Upper lobe of left lung (tissue), 6 donors: Measurements from ENCODE around the gene HPCAL1. TPM values are rescaled to one million over a fixed set of nuclear protein-coding genes. Genes with fewer than 3 reads are reported as not detected.

Experiments
- ATAC-seq, 2 donors: fragments of 200-7000 bp; cut with Tn5 transposase; one replicate each; pipeline ENCODE4 v1.9.1; 2022; ENCODE audit warnings: mild to moderate bottlenecking in 2 of 2, moderate library complexity in 2 of 2; ENCODE audit not compliant: low FRiP score in 2 of 2
- DNase-seq, 2 donors: peaks; one replicate each; pipeline ENCODE4 v3.0.0-alpha.2; 2019 to 2020
- H3K27ac ChIP-seq, 4 donors: fragments of 200-600 bp; sonication (generic); one replicate each; pipeline ENCODE4 v1.5.1; 2016 to 2019
- H3K27me3 ChIP-seq, 4 donors: fragments of 200-600 bp; sonication (generic); one replicate each; pipeline ENCODE4 v1.5.1; 2017 to 2019
- H3K36me3 ChIP-seq, 4 donors: fragments of 200-600 bp; sonication (generic); one replicate each; pipeline ENCODE4 v1.5.1; 2016 to 2019
- H3K4me1 ChIP-seq, 4 donors: fragments of 200-600 bp; sonication (generic); one replicate each; pipeline ENCODE4 v1.5.1; 2018 to 2019
- H3K4me3 ChIP-seq, 4 donors: fragments of 200-600 bp; sonication (generic); one replicate each; pipeline ENCODE4 v1.5.1; 2017 to 2019; ENCODE audit warnings: mild to moderate bottlenecking in 2 of 4, moderate library complexity in 1 of 4
- H3K9me3 ChIP-seq, 4 donors: fragments of 200-600 bp; sonication (generic); one replicate each; pipeline ENCODE4 v1.5.1; 2018 to 2019
- EP300 ChIP-seq, 4 donors: sonication (generic); formaldehyde crosslinking; IDR thresholded peaks; one replicate each; pipeline ENCODE4 v1.5.1; 2017; ENCODE audit warnings: antibody characterized with exemption in 4 of 4, control low read depth in 2 of 4
- POLR2A ChIP-seq, 4 donors: fragments of 450-650 bp; IDR thresholded peaks; one replicate each; pipeline ENCODE4 v1.5.1; 2016 to 2017; ENCODE audit warnings: antibody characterized with exemption in 4 of 4, mild to moderate bottlenecking in 2 of 4
- POLR2AphosphoS5 ChIP-seq, 2 donors: sonication (generic); formaldehyde crosslinking; IDR thresholded peaks; one replicate each; pipeline ENCODE4 v1.5.1; 2017; ENCODE audit warnings: antibody characterized with exemption in 2 of 2
- WGBS, 2 donors: methylation state at CpG; one replicate each; pipeline ENCODE4 v1.1.5; 2017 to 2018; 5-methylcytosine and 5-hydroxymethylcytosine counted together
- total RNA-seq, 6 donors: library from RNA; depleted of rRNA in 4 of 6; stranded (reverse); fragments of >200 nt in 4 of 6; gene quantifications; one replicate each; pipeline versions ENCODE4 v1.1.0 to v1.2.1, GENCODE V29; 2016 to 2021
- TF ChIP-seq, protein P1 (sequence below), 6 experiments: fragments of 450-650 bp in 4 of 6; fragments of 200-600 bp in 2 of 6; sonication (generic) in 2 of 6; IDR thresholded peaks; one replicate each; pipeline ENCODE4 v1.5.1; 2016 to 2019; ENCODE audit warnings: antibody characterized with exemption in 6 of 6
- donor health status: DM: no; HTN: no; CAD: no; lungs with moderate emphysema.
- donor health status: DM: no; HTN: yes; CAD: no; lungs with severe emphysema.

The HPCAL1 gene
- total RNA-seq, 6 donors from 2014 or later: 131 to 481 (median 261) TPM

DNA sequence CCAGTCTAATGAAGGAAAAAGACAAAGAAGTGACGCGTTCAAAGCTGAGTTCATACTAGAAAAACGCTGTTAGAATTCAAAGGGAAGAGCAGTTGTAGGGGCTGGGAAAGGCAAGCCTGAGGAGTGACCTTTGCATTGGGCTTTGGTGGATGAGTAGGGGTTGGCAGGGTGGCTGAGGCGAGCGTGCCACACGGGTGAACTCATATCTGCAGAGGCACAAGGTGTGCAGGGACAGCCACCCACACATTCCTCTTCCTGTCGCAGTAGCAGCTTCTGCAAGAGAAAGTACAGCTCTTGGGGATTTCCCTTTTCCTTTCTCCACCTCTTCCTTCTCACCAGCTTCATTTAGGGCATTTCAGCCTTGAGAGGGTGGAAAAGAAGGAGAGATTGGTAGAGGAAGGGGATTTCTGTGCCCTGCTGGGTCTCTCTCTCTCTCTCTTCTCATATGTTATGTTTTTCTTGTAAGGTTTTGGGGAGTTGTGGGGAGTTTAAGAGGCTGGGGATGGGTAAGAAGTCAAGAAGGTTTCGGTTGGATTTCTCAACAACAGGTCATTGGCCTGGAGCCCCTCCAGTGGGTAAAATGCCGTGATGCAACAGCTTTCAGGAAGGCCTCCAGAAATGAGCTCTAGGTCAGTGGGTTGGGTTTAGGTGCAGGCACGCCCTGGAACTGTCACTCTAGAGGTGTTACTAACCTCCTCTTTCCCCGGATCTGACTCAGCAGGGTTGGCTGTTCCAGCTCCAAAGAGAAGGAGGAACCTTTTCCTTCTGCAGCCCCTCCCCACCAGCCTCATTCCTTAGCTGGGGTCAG lies 105.3 kb downstream of the HPCAL1 start:
- Histone ChIP-seq H3K9me3 (no peaks in the 10 kb centered on the region), H3K36me3 (peaks cover 0 to 19% (median 12%) of the 10 kb centered on the region in 4 donors), H3K27me3 (no peaks in the 10 kb centered on the region), H3K27ac (peak overlapping the region; percentile 83 to 90 (median 87)), H3K4me3 (peak overlapping the region in 1 of 4 donors; percentile 24), H3K4me1 (peaks cover 54 to 64% (median 61%) of the 10 kb centered on the region in 4 donors)
- TF ChIP-seq, protein P1, sequence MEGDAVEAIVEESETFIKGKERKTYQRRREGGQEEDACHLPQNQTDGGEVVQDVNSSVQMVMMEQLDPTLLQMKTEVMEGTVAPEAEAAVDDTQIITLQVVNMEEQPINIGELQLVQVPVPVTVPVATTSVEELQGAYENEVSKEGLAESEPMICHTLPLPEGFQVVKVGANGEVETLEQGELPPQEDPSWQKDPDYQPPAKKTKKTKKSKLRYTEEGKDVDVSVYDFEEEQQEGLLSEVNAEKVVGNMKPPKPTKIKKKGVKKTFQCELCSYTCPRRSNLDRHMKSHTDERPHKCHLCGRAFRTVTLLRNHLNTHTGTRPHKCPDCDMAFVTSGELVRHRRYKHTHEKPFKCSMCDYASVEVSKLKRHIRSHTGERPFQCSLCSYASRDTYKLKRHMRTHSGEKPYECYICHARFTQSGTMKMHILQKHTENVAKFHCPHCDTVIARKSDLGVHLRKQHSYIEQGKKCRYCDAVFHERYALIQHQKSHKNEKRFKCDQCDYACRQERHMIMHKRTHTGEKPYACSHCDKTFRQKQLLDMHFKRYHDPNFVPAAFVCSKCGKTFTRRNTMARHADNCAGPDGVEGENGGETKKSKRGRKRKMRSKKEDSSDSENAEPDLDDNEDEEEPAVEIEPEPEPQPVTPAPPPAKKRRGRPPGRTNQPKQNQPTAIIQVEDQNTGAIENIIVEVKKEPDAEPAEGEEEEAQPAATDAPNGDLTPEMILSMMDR (IDR thresholded peaks at IDR 0.05): no peak
- TF ChIP-seq EP300 (IDR thresholded peaks at IDR 0.05) (peak in 2 of 4 donors; percentile 81 to 90), POLR2AphosphoS5 (IDR thresholded peaks at IDR 0.05) (peak; percentile 69 to 81), POLR2A (IDR thresholded peaks at IDR 0.05) (peak in 1 of 4 donors; percentile 10)
- ATAC-seq (peak; percentile 72 to 89), DNase-seq (peak in 1 of 2 donors; percentile 94)
- WGBS, 2 donors: 27 to 28% methylated on average over 11 of the region's 11 CpGs

DNA sequence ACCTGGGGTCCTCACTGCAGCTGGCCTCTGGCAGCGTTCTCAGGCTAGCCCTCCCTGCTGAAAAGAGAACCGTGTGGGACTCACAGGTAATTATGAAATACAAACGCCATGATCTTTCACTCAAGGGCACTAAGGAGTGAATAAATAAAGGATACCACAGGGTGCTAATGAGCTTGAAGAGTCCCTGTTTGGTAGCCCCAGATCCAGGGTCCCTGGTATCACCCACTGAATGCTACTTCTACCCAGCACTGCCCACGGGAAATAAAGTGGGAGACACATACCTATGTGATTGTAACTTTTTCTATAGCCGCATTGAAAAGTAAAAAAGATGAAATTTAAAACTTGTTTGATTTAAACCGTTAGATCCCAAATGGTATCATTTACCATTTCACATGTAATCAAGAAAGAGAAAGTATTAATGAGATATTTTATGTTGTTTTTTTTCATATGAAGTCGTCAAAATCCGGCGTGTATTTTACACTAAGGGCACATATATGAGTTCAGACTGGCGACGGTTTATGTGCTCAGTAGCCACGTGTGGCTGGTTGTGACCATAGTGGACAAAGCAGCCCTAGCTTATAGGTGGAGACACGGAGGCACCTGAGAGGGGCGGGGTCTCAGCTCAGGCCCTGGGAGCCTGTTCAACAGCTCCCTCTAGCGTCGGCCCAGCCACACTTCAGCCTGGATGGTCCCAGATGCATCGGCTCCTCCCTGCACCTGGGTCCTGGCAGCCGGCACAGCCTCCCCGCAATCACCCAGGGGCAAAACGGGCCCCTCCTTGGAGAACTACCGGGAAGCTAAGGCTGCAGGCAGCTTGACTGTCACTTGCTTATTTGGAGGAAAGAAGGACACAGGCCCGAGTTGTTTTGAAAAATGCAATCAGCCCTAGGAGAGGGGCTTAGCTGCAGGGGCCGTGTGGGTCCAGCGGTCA lies 106.2 kb downstream of the HPCAL1 start:
- Histone ChIP-seq H3K36me3 (peaks cover 0 to 19% (median 12%) of the 10 kb centered on the region in 4 donors), H3K27me3 (no peaks in the 10 kb centered on the region), H3K27ac (peak overlapping the region; percentile 83 to 90 (median 87)), H3K9me3 (no peaks in the 10 kb centered on the region), H3K4me3 (peak overlapping the region in 1 of 4 donors; percentile 24), H3K4me1 (peaks cover 57 to 61% (median 59%) of the 10 kb centered on the region in 4 donors)
- WGBS, 2 donors: 23 to 24% methylated on average over 23 of the region's 24 CpGs
- DNase-seq (peak; percentile 75 to 97), ATAC-seq (peak; percentile 89 to 91)
- TF ChIP-seq, protein P1 (IDR thresholded peaks at IDR 0.05): peak; percentile 96 to 98 (median 96)
- TF ChIP-seq POLR2AphosphoS5 (IDR thresholded peaks at IDR 0.05) (peak in 1 of 2 donors; percentile 67), POLR2A (IDR thresholded peaks at IDR 0.05) (no peak), EP300 (IDR thresholded peaks at IDR 0.05) (no peak)

DNA sequence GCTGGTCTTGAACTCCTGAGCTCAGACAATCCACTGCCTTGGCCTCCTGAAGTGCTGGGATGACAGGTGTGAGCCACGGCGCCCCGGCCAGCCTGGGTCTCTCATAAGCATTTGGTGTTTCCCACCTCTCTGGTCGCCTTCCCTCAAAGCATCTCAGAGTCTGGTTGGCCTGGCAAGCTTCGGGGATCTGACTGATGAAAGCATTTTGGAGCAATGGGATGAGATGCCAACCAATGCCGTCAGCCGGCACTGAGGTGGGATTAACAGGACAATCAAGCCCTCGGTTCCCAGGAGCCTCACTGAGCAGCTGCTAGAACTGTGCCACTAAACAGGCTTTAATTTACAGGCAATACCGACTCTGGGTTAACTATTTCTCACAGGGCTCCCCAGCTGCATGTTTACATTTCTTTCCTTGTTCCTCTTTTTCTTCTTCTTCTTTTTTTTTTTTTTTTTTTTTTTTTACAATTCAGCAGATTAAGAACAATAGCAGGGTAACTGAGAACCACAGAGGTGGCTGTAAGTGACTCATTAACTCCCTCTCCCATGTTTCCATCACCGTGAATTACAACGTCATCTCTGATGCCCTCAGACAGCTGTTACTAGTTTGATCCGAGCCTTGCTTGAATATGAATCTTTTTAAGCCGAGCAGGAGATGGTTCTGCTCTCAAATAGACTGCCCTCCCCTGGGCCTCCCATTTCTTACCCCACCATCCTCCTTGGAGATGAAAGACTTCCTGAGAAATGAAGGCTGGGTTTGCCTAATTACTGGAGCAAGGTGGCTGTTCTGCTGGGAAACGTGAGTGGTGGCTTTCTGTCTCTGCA lies 107.5 kb downstream of the HPCAL1 start:
- Histone ChIP-seq H3K27me3 (no peaks in the 10 kb centered on the region), H3K27ac (peak overlapping the region; percentile 79 to 88 (median 84)), H3K9me3 (no peaks in the 10 kb centered on the region), H3K4me1 (peaks cover 47 to 56% (median 53%) of the 10 kb centered on the region in 4 donors), H3K4me3 (no peak overlapping the region), H3K36me3 (peaks cover 0 to 19% (median 11%) of the 10 kb centered on the region in 4 donors)
- TF ChIP-seq POLR2AphosphoS5 (IDR thresholded peaks at IDR 0.05): no peak
- TF ChIP-seq, protein P1 (IDR thresholded peaks at IDR 0.05): no peak
- TF ChIP-seq POLR2A (IDR thresholded peaks at IDR 0.05): no peak
- no peak for TF ChIP-seq EP300 (IDR thresholded peaks at IDR 0.05)
- DNase-seq (peak in 1 of 2 donors; percentile 70), ATAC-seq (peak in 1 of 2 donors; percentile 54)
- WGBS, 2 donors: 59 to 75% methylated on average over 14 of the region's 14 CpGs

GRCh38 chr2:10410823-10411437 lies 108.2 kb downstream of the HPCAL1 start:
- DNase-seq: no peak
- ATAC-seq: no peak
- TF ChIP-seq POLR2AphosphoS5 (IDR thresholded peaks at IDR 0.05) (no peak), EP300 (IDR thresholded peaks at IDR 0.05) (no peak), POLR2A (IDR thresholded peaks at IDR 0.05) (no peak)
- TF ChIP-seq, protein P1 (IDR thresholded peaks at IDR 0.05): no peak
- peaks cover 39 to 49% (median 46%) of the 10 kb centered on the region in 4 donors for H3K4me1 ChIP-seq
- no peaks in the 10 kb centered on the region for H3K9me3 ChIP-seq
- WGBS, 2 donors: 74 to 76% methylated on average over 11 to 13 of the region's 13 CpGs
- H3K27me3 ChIP-seq: no peaks in the 10 kb centered on the region
- peak overlapping the region; percentile 59 to 86 (median 81) for H3K27ac ChIP-seq
- H3K36me3 ChIP-seq: peaks cover 0 to 19% (median 11%) of the 10 kb centered on the region in 4 donors
- H3K4me3 ChIP-seq: no peak overlapping the region
